Keratinocyte (primary cell): Measurements from ENCODE around the gene PAX3. TPM values are rescaled to one million over a fixed set of nuclear protein-coding genes. Genes with fewer than 3 reads are reported as not detected.

Experiments
- DNase-seq: peaks from one replicate; pipeline ENCODE4 v3.0.0-alpha.2; 2011; ENCODE audit warnings: low read depth, missing footprints, low spot score
- FAIRE-seq: peaks from 2 replicates; lab custom pipeline; 2011; peaks lifted over from hg19 to GRCh38; lab: Jason Lieb, UNC
- H2AFZ ChIP-seq: 2 replicates; pipeline ENCODE4 v1.6.0; 2012; ENCODE audit warnings: low read length, control low read depth, inconsistent platforms; ENCODE audit not compliant: control insufficient read depth
- H3K27ac ChIP-seq: 2 replicates; pipeline ENCODE4 v1.5.1; 2011; ENCODE audit warnings: low read length; ENCODE audit not compliant: control insufficient read depth, insufficient read depth
- H3K27me3 ChIP-seq: 3 replicates; pipeline ENCODE4 v1.6.0; 2011; ENCODE audit warnings: low read length; ENCODE audit not compliant: control insufficient read depth, insufficient read depth; ENCODE audit errors: extremely low read depth
- H3K36me3 ChIP-seq, 2 experiments: 2 replicates in 1 of 2; 3 replicates in 1 of 2; pipeline ENCODE4 v1.5.1; 2011; ENCODE audit warnings: low read length in 2 of 2, mild to moderate bottlenecking in 1 of 2; ENCODE audit not compliant: control insufficient read depth in 2 of 2, insufficient read depth in 2 of 2; ENCODE audit errors: extremely low read depth in 1 of 2
- H3K4me1 ChIP-seq: 3 replicates; pipeline ENCODE4 v1.5.1; 2011; ENCODE audit warnings: low read length; ENCODE audit not compliant: control insufficient read depth, insufficient read depth; ENCODE audit errors: extremely low read depth
- H3K4me2 ChIP-seq: 3 replicates; pipeline ENCODE4 v1.6.0; 2011; ENCODE audit warnings: low read depth, low read length; ENCODE audit not compliant: control insufficient read depth, insufficient read depth; ENCODE audit errors: extremely low read depth
- H3K4me3 ChIP-seq, 3 experiments: fragments of 200-600 bp in 1 of 3; sonication (generic) in 1 of 3; 2 replicates in 2 of 3; 3 replicates in 1 of 3; pipeline ENCODE4 v1.5.1; 2011 to 2016; ENCODE audit warnings: low read length in 3 of 3, mild to moderate bottlenecking in 3 of 3, control low read depth in 2 of 3, inconsistent platforms in 1 of 3, low read depth in 1 of 3, mixed read lengths in 1 of 3, mixed run types in 1 of 3, moderate library complexity in 1 of 3; ENCODE audit not compliant: control insufficient read depth in 2 of 3, insufficient read depth in 2 of 3; ENCODE audit errors: extremely low read depth in 1 of 3
- H3K79me2 ChIP-seq: 2 replicates; pipeline ENCODE4 v1.6.0; 2012; ENCODE audit warnings: low read length; ENCODE audit not compliant: control insufficient read depth, insufficient read depth
- H3K9ac ChIP-seq: 3 replicates; pipeline ENCODE4 v1.6.0; 2011; ENCODE audit warnings: low read length; ENCODE audit not compliant: control insufficient read depth, insufficient read depth; ENCODE audit errors: extremely low read depth
- H3K9me1 ChIP-seq: 3 replicates; pipeline ENCODE4 v1.6.0; 2011; ENCODE audit warnings: low read length; ENCODE audit not compliant: control insufficient read depth, insufficient read depth; ENCODE audit errors: extremely low read depth
- H3K9me3 ChIP-seq: 2 replicates; pipeline ENCODE4 v1.5.1; 2012; ENCODE audit warnings: low read depth, low read length; ENCODE audit not compliant: control insufficient read depth
- H4K20me1 ChIP-seq: 3 replicates; pipeline ENCODE4 v1.6.0; 2011; ENCODE audit warnings: low read length; ENCODE audit not compliant: control insufficient read depth, insufficient read depth; ENCODE audit errors: extremely low read depth
- EZH2 ChIP-seq: IDR thresholded peaks from one replicate; pipeline ENCODE4 v1.6.1; 2012; ENCODE audit warnings: inconsistent platforms, mild to moderate bottlenecking, low read length, moderate library complexity
- dilution Hi-C: fragments of 300-500 bp; cut with MboI; formaldehyde crosslinking; loops from one replicate; pipeline ENCODE4 v1.7.0; 2020; ENCODE audit warnings: low sequenced_read_pairs; ENCODE audit not compliant: extremely low pct_ligation_motif_present
- polyA plus RNA-seq, 5 experiments: library from polyadenylated mRNA; depleted of rRNA in 3 of 5; stranded (reverse) in 3 of 5; stranded (forward) in 1 of 5; unstranded in 1 of 5; fragments of >200 nt; gene quantifications; 1 replicate in 1 of 5; 2 replicates in 3 of 5; 3 replicates in 1 of 5; pipeline versions ENCODE4 v1.2.1 to v1.2.3, GENCODE V29; 2011 to 2012; ENCODE audit warnings: missing spikeins in 2 of 5, low read depth in 1 of 5, low replicate concordance in 1 of 5
- TF ChIP-seq, protein P1 (sequence below), 3 experiments: IDR thresholded peaks in 1 of 3; conservative IDR thresholded peaks in 1 of 3; optimal IDR thresholded peaks in 1 of 3; 2 replicates in 2 of 3; 3 replicates in 1 of 3; pipeline versions ENCODE3 to v1.5.1; 2011; ENCODE audit warnings: low read length in 3 of 3, mild to moderate bottlenecking in 3 of 3, moderate library complexity in 2 of 3, control low read depth in 1 of 3, inconsistent platforms in 1 of 3; ENCODE audit not compliant: insufficient read depth in 2 of 3; ENCODE audit errors: extremely low read depth in 1 of 3

Gene PAX3
- polyA plus RNA-seq, 1 donor (not counting 4 experiments of a cell fraction or from before 2014, with no cell fraction given), result not detected

GRCh38 chr2:222160944-222161343 lies 137.9 kb downstream of the PAX3 start:
- no peaks in the 10 kb centered on the region for H3K27me3 ChIP-seq
- H3K36me3 ChIP-seq, result no peaks in the 10 kb centered on the region
- H4K20me1 ChIP-seq, result no peaks in the 10 kb centered on the region
- H3K4me2 ChIP-seq, result no peak overlapping the region
- FAIRE-seq, result no peak
- TF ChIP-seq EZH2, result no peak
- TF ChIP-seq, protein P1, sequence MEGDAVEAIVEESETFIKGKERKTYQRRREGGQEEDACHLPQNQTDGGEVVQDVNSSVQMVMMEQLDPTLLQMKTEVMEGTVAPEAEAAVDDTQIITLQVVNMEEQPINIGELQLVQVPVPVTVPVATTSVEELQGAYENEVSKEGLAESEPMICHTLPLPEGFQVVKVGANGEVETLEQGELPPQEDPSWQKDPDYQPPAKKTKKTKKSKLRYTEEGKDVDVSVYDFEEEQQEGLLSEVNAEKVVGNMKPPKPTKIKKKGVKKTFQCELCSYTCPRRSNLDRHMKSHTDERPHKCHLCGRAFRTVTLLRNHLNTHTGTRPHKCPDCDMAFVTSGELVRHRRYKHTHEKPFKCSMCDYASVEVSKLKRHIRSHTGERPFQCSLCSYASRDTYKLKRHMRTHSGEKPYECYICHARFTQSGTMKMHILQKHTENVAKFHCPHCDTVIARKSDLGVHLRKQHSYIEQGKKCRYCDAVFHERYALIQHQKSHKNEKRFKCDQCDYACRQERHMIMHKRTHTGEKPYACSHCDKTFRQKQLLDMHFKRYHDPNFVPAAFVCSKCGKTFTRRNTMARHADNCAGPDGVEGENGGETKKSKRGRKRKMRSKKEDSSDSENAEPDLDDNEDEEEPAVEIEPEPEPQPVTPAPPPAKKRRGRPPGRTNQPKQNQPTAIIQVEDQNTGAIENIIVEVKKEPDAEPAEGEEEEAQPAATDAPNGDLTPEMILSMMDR (optimal IDR thresholded peaks at IDR 0.05 in 1 of 3, IDR thresholded peaks at IDR 0.05 in 1 of 3, conservative IDR thresholded peaks at IDR 0.05 in 1 of 3; ENCODE audit: extremely low read depth in 1 of 3, insufficient read depth in 2 of 3, low read length in 3 of 3), result no peak
- no peak for DNase-seq
- H3K9me1 ChIP-seq, result no peaks in the 10 kb centered on the region
- no peak overlapping the region for H3K4me3 ChIP-seq
- H3K4me1 ChIP-seq, result peaks cover 5% of the 10 kb centered on the region
- H3K27ac ChIP-seq, result no peak overlapping the region
- no peaks in the 10 kb centered on the region for H3K79me2 ChIP-seq
- no peaks in the 10 kb centered on the region for H3K9me3 ChIP-seq
- dilution Hi-C loops, result no loop called here
- H3K9ac ChIP-seq, result no peak overlapping the region
- no peak overlapping the region for H2AFZ ChIP-seq

DNA sequence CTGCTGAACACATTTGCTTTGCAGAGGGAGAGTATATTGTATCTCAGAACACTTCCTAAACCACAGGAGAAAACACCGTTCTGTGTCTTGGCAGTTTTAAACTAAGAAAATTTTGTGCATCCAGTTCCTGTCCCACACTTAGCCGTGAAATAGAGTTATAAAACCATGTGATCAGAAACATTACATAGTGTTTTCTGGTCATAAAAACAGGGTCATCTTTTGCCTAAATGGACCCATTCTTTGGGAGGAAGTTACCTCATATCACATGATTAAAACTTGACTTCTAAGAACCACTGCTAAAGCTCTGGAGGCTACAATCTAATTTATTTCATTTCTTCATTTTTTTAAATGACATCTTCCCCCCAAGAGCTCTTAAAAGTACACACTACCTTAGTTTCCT lies 138.7 kb downstream of the PAX3 start:
- dilution Hi-C loops, result no loop called here
- Histone ChIP-seq H3K4me2 (no peak overlapping the region), H3K9me3 (no peaks in the 10 kb centered on the region), H3K79me2 (no peaks in the 10 kb centered on the region), H3K27ac (no peak overlapping the region), H3K27me3 (no peaks in the 10 kb centered on the region), H3K9me1 (no peaks in the 10 kb centered on the region), H3K9ac (no peak overlapping the region), H3K36me3 (no peaks in the 10 kb centered on the region), H3K4me1 (peaks cover 5% of the 10 kb centered on the region), H4K20me1 (no peaks in the 10 kb centered on the region), H3K4me3 (no peak overlapping the region), H2AFZ (no peak overlapping the region)
- no peak for TF ChIP-seq EZH2
- TF ChIP-seq, protein P1 (optimal IDR thresholded peaks at IDR 0.05 in 1 of 3, IDR thresholded peaks at IDR 0.05 in 1 of 3, conservative IDR thresholded peaks at IDR 0.05 in 1 of 3; ENCODE audit: extremely low read depth in 1 of 3, insufficient read depth in 2 of 3, low read length in 3 of 3), result no peak
- DNase-seq (no peak), FAIRE-seq (no peak)
